ENCODE results near the gene EDNRA.

Gene EDNRA

GRCh38 chr4:147542229-147542990, 61.5 kb downstream of the EDNRA start:
- no peak for DNase-seq (ENCODE audit: low read depth)

- DNase-seq (ENCODE audit: low read depth), result no peak
These were observed 62.1 kb downstream of the EDNRA start for GRCh38 chr4:147543034-147543433.

- no peak for DNase-seq (ENCODE audit: low read depth)
These were observed 65.5 kb downstream of the EDNRA start for GRCh38 chr4:147546349-147546748.

GRCh38 chr4:147547314-147548056, 66.6 kb downstream of the EDNRA start:
- no peak for DNase-seq (ENCODE audit: low read depth)

GRCh38 chr4:147548256-147548655, 67.4 kb downstream of the EDNRA start:
- DNase-seq (ENCODE audit: low read depth), result no peak

- no peak for DNase-seq (ENCODE audit: low read depth)
These were observed 69.8 kb downstream of the EDNRA start for GRCh38 chr4:147550626-147551246.

- DNase-seq (ENCODE audit: low read depth), result no peak
These were observed 79.7 kb downstream of the EDNRA start for GRCh38 chr4:147560625-147561024.

GRCh38 chr4:147566762-147567161, 85.9 kb downstream of the EDNRA start:
- DNase-seq (ENCODE audit: low read depth), result no peak

GRCh38 chr4:147567276-147567675, 86.4 kb downstream of the EDNRA start:
- DNase-seq (ENCODE audit: low read depth), result no peak

GRCh38 chr4:147570616-147571015, 89.7 kb downstream of the EDNRA start:
- DNase-seq (ENCODE audit: low read depth), result no peak

GRCh38 chr4:147571036-147571770, 90.3 kb downstream of the EDNRA start:
- no peak for DNase-seq (ENCODE audit: low read depth)

GRCh38 chr4:147576084-147576483, 95.2 kb downstream of the EDNRA start:
- no peak for DNase-seq (ENCODE audit: low read depth)

GRCh38 chr4:147578051-147578476, 97.2 kb downstream of the EDNRA start:
- DNase-seq (ENCODE audit: low read depth), result no peak

- no peak for DNase-seq (ENCODE audit: low read depth)
These were observed 97.7 kb downstream of the EDNRA start for GRCh38 chr4:147578593-147578992.

GRCh38 chr4:147580396-147580795, 99.5 kb downstream of the EDNRA start:
- no peak for DNase-seq (ENCODE audit: low read depth)

- no peak for DNase-seq (ENCODE audit: low read depth)
These were observed 100.9 kb downstream of the EDNRA start for GRCh38 chr4:147581606-147582350.

- DNase-seq (ENCODE audit: low read depth), result no peak
These were observed 101.6 kb downstream of the EDNRA start for GRCh38 chr4:147582386-147583060.

- no peak for DNase-seq (ENCODE audit: low read depth)
These were observed 103.0 kb downstream of the EDNRA start for GRCh38 chr4:147583876-147584275.

GRCh38 chr4:147586032-147586431, 105.1 kb downstream of the EDNRA start:
- DNase-seq (ENCODE audit: low read depth), result no peak

GRCh38 chr4:147586637-147587036, 105.7 kb downstream of the EDNRA start:
- no peak for DNase-seq (ENCODE audit: low read depth)

- DNase-seq (ENCODE audit: low read depth), result no peak
These were observed 106.1 kb downstream of the EDNRA start for GRCh38 chr4:147587041-147587440.

All from stimulated activated CD8-positive, alpha-beta memory T cell treated with anti-CD3 and anti-CD28 coated beads, Interleukin-15, amount 100 ng/mL, for 24 hours (primary cell).